Measurements from ENCODE around the gene PLIN1.

The PLIN1 gene

DNA sequence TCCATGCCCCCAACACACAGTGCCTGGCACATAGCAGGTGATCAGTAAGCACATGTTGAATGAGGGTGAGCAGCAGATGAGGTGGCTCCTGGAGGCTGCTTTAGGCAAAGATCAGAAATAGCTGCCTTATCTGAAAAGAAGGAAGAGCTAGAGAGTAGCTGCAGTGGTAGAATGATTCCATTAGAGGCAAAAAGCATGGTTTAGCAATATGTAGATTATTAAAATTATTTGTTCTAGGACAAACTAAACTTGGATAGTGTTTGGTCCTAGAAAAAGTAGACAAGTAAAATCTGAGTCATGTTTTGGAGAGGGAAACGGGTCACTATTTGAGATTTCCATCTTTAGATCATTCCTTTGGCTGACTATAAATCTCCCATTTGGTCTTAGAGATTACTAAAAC, 56.0 kb downstream of the PLIN1 start:
- DNase-seq: no peak

DNA sequence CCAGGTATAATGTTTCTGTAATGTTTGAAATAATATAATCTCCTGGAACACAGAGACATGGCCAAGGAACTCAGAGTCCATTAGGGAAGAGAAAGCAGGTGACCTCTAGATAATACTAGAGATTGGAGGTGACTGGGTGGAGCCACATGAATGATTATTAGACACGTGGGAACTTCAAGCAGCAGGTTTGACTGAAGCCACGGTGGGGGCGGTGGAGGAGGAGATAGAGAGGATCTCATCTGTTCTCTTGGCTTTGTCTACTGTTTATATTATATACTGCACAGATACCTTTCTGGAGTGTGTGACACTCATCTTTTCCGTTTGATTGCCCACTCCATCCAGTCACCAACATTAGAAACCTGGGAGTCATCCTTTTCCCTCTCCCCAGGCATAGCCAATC, 57.6 kb downstream of the PLIN1 start:
- no peak for DNase-seq

DNA sequence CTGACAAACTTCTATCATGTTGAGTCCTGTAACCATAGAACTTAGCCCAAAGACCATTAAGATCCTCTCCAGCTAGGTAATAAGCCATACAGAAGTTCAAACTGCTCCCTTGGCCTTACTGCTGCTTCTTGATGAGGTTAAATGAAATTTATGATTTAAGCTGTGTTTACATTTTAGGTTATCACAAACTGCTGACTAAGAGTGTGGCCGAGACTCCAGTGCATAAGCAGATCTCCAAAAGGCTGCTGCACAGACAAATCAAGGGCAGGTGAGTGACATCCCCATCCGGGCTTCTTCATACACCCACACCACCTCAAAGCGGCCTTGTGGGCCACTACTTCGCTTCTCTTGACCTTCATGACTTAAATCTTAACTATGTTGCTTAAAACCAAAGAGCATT, 62.9 kb downstream of the PLIN1 start:
- DNase-seq: no peak

DNA sequence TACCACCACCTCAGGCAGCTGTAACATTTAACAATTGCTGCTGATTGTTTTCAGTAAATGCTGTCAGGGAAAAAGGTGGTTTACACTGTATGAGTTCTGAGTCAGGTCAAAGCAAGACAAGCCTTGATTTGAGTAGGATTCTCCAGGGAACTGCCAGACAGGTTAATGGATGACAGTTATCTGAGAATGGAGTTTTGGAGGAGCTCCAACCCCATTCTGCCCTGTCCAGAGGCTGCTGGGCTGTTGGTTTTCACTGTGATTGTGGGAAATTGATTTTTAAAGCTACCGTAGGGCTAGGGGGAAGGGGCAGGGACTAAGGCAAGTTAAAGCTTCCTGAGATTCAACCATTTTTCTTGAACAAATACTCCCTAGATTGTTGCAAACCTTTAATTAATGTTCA, 64.0 kb downstream of the PLIN1 start:
- no peak for DNase-seq

Data from NCI-H510A treated with DMSO at 0.1 percent for 48 hours (cell line).